ENCODE results near the gene PAX5.

Gene PAX5

GRCh38 chr9:36847781-36848673, 186.0 kb downstream of the PAX5 start:
- Histone ChIP-seq H3K9me2 (replicated peaks; ENCODE audit: insufficient read depth, low read length) (no peaks in the 10 kb centered on the region), H3K79me2 (ENCODE audit: low read length) (no peaks in the 10 kb centered on the region), H3K4me1 (ENCODE audit: low read length) (no peaks in the 10 kb centered on the region), H3K4me3 (ENCODE audit: low read length) (no peak overlapping the region), H3K36me3 (replicated peaks; ENCODE audit: insufficient read depth, low read length) (no peaks in the 10 kb centered on the region), H3K4me2 (ENCODE audit: low read depth, low read length) (no peak overlapping the region), H3K9me3 (replicated peaks; ENCODE audit: insufficient read depth, low read length) (no peaks in the 10 kb centered on the region), H3K27ac (ENCODE audit: low read length) (no peak overlapping the region), H2AFZ (ENCODE audit: low read length) (no peak overlapping the region), H3K9ac (ENCODE audit: low read length) (no peak overlapping the region), H3K27me3 (replicated peaks; ENCODE audit: insufficient read depth, low read length) (peaks cover 19% of the 10 kb centered on the region; the same call in 1 of the 2 replicates), H4K20me1 (ENCODE audit: insufficient read depth, low read length) (no peaks in the 10 kb centered on the region), H3F3A (ENCODE audit: insufficient read depth, low read length) (no peaks in the 10 kb centered on the region)
- DNase-seq = no peak
- TF ChIP-seq EZH2phosphoT487 (IDR thresholded peaks at IDR 0.05; ENCODE audit: low read length) = no peak
- no peak for TF ChIP-seq EZH2 (optimal IDR thresholded peaks at IDR 0.05; ENCODE audit: low read depth, low read length)
- no peak for TF ChIP-seq CTCF (IDR thresholded peaks at IDR 0.05; ENCODE audit: low read length)

GRCh38 chr9:36846621-36847020, 187.4 kb downstream of the PAX5 start:
- no peaks in the 10 kb centered on the region for H3K36me3 ChIP-seq (replicated peaks; ENCODE audit: insufficient read depth, low read length)
- no peak overlapping the region for H3K9ac ChIP-seq (ENCODE audit: low read length)
- H3K9me2 ChIP-seq (replicated peaks; ENCODE audit: insufficient read depth, low read length) = no peaks in the 10 kb centered on the region
- no peaks in the 10 kb centered on the region for H3K9me3 ChIP-seq (replicated peaks; ENCODE audit: insufficient read depth, low read length)
- H3K4me1 ChIP-seq (ENCODE audit: low read length) = no peaks in the 10 kb centered on the region
- H2AFZ ChIP-seq (ENCODE audit: low read length) = no peak overlapping the region
- H3K27ac ChIP-seq (ENCODE audit: low read length) = no peak overlapping the region
- no peak for DNase-seq
- H3F3A ChIP-seq (ENCODE audit: insufficient read depth, low read length) = no peaks in the 10 kb centered on the region
- no peak overlapping the region for H3K4me2 ChIP-seq (ENCODE audit: low read depth, low read length)
- H4K20me1 ChIP-seq (ENCODE audit: insufficient read depth, low read length) = no peaks in the 10 kb centered on the region
- no peaks in the 10 kb centered on the region for H3K79me2 ChIP-seq (ENCODE audit: low read length)
- no peak overlapping the region for H3K4me3 ChIP-seq (ENCODE audit: low read length)
- peaks cover 5% of the 10 kb centered on the region; the same call in 1 of the 2 replicates for H3K27me3 ChIP-seq (replicated peaks; ENCODE audit: insufficient read depth, low read length)
- TF ChIP-seq EZH2phosphoT487 (IDR thresholded peaks at IDR 0.05; ENCODE audit: low read length) (no peak), CTCF (IDR thresholded peaks at IDR 0.05; ENCODE audit: low read length) (no peak), EZH2 (optimal IDR thresholded peaks at IDR 0.05; ENCODE audit: low read depth, low read length) (no peak)

GRCh38 chr9:36845844-36846243, 188.2 kb downstream of the PAX5 start:
- H3K27me3 ChIP-seq (replicated peaks; ENCODE audit: insufficient read depth, low read length) = no peaks in the 10 kb centered on the region
- H3K9me2 ChIP-seq (replicated peaks; ENCODE audit: insufficient read depth, low read length) = no peaks in the 10 kb centered on the region
- no peak overlapping the region for H3K9ac ChIP-seq (ENCODE audit: low read length)
- H3K79me2 ChIP-seq (ENCODE audit: low read length) = no peaks in the 10 kb centered on the region
- no peak overlapping the region for H3K27ac ChIP-seq (ENCODE audit: low read length)
- H3K4me2 ChIP-seq (ENCODE audit: low read depth, low read length) = no peak overlapping the region
- no peak for DNase-seq
- no peaks in the 10 kb centered on the region for H3K36me3 ChIP-seq (replicated peaks; ENCODE audit: insufficient read depth, low read length)
- H3K4me3 ChIP-seq (ENCODE audit: low read length) = no peak overlapping the region
- H3K4me1 ChIP-seq (ENCODE audit: low read length) = no peaks in the 10 kb centered on the region
- H4K20me1 ChIP-seq (ENCODE audit: insufficient read depth, low read length) = no peaks in the 10 kb centered on the region
- TF ChIP-seq CTCF (IDR thresholded peaks at IDR 0.05; ENCODE audit: low read length) (no peak), EZH2 (optimal IDR thresholded peaks at IDR 0.05; ENCODE audit: low read depth, low read length) (no peak)
- H2AFZ ChIP-seq (ENCODE audit: low read length) = no peak overlapping the region
- H3K9me3 ChIP-seq (replicated peaks; ENCODE audit: insufficient read depth, low read length) = no peaks in the 10 kb centered on the region
- no peaks in the 10 kb centered on the region for H3F3A ChIP-seq (ENCODE audit: insufficient read depth, low read length)
